SKM-1 treated with dmso at 0.1 percent for 144 hours (cell line): ENCODE measurements around the gene GTPBP3.

Source experiments
- DNase-seq: peaks from one replicate; lab custom pipeline; 2025; ENCODE audit not compliant: unreplicated experiment; lab: John Stamatoyannopoulos, UW

The GTPBP3 gene

DNA sequence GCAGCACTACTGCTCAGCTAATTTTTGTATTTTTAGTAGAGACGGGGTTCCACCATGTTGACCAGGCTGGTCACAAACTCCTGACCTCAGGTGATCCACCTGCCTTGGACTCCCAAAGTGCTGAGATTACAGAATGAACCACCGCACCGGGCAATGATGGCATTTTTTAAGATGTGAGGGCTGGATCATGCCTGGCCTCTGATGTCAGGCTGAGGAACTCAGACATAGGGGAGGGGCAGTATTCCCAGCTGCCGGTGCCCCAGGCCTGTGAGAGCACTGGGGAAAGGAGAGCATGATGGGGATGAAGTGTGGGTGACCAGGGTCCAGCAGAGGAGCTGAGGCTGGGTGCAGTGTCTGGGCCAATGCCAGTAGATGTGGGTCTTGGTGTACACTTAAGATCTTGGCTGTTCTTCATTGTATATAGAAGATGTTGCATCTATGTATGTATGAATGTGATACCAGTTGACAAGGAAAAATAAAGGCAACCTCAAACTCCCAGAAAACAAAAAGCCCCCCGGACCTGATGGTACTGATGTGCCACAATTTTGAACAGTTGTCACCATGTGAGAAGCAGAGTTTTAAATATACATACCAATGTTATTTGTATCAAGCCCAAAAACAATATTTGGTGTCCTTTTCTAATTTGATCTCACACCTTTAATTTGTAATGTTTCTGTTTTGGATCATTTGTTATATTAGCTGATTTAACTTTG is 43.2 kb downstream of the GTPBP3 start:
- no peak for DNase-seq

DNA sequence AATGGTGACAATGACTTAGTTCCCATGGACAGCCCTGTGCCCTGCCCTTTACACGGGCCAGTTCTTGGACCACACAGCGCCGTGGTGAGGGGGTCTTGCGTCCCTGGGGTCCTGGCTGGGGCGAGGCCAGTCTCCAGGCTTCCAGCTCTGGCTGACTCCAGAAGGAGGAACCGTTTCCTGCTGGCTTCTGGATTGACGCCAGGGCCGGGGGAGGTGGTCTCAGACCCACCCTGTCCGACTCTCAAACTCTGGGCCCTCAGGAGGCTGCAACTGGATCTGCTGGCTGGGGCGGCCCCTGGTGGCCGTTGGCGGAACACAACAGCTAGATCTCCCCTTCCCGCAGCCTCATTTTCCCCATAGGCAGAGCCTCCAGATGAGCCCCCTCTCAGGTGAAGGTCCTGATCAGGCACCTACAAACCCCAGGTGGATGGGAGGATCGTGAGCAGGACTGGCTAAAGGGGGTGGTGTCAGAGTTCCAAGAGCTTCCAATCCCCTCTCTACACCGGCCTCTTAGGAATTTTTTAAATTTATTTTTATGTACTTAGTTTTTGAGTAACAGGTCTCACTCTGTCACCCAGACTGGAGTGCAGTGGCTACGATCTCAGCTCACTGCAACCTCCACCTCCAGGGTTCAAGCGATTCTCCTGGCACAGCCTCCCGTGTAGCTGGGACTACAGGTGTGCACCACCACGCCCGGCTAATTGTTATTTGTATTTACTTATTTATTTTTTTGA is 48.7 kb downstream of the GTPBP3 start:
- peak; percentile 29 for DNase-seq

- no peak for DNase-seq
Observed at GRCh38 chr19:17389288-17389687, 51.9 kb downstream of the GTPBP3 start.

GRCh38 chr19:17389957-17390664 is 52.8 kb downstream of the GTPBP3 start:
- no peak for DNase-seq

DNA sequence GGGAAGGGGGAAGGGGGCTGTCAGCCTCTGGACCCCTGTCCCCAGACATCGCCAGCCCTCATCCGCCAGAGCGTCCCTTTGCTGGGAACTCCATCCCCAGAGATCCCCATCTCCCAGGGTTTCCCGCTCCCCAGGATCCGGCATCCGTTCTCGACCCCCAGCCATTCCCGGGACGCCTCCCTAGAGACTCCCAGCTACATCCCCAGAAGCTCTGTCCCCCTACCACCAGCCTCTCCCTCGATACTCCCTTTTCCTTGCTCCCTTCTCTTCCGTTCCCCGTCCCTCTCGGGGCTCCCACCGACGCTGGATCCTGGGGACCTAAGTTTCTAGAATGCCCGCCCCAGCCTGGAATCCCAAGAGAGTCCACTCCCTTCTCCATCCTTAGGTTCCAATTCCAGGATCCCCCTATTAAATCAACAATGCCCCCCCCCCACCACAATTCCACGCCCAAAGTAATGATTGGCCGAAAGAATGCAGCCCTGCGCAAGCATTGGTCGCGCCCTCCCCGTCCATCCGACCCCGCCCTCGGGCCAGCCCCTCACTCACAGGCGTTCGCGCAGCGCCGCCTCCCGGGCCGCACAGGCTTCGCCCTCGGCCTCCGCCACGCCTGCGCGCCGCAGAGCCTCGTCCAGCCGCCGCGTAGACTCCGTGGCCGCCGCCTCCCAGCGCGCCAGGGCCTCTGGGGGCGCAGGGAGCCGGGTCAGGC is 53.5 kb downstream of the GTPBP3 start:
- peak; percentile 64 for DNase-seq

DNA sequence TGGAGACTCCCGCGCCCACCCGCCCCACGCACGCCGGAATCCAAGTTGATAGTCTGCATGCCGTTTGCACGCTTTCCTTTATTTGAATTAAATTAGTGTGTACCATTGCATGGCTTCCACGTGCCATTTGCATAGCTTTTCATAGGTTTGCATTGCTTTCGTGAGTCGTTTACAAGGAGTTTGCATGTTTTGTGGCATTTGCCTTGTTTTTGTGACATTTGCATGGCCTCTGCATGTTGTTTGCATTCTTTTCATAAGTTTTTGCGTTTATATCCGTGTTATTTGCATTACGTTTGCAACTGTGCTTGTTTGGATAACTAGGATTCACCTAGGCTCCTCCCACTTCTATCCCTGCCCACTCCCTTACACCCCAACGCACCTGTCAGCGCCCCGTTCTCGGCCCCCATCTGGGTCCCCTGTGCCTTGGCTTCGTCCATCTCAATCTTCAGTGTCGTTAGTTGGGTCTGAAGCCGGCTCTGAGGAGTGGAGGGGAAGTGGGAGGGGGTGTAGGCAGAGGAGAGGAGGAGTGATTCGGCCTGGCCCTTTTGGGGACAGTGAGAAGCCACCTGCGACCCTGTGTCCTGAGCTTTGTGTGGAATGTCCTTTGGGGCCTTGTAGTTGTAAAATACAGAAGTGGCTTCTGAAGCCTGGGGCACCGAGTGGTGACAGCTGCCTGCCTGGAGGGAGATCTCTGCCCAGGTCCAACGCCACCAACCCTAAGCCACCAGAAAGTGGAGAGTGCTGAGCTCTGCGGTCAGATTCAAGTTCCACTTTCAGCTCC is 54.2 kb downstream of the GTPBP3 start:
- peak; percentile 47 for DNase-seq
